CD14-positive monocyte (primary cell): ENCODE data around the gene HDAC10. TPM values are rescaled to one million over a fixed set of nuclear protein-coding genes. Genes with fewer than 3 reads are reported as not detected.

Experiments used
- DNase-seq, 3 donors: peaks; one replicate each; pipeline ENCODE4 v3.0.0-alpha.2; 2011 to 2022
- H2AFZ ChIP-seq: 2 replicates; pipeline ENCODE4 v1.6.0; 2012; ENCODE audit warnings: mild to moderate bottlenecking, low read depth, low read length, inconsistent platforms; ENCODE audit not compliant: insufficient read depth, poor library complexity, severe bottlenecking
- H3K27ac ChIP-seq, 2 donors: 1 replicate in 1 of 2; 2 replicates in 1 of 2; pipeline ENCODE4 v1.5.1; 2012 to 2013; ENCODE audit warnings: low read length in 2 of 2, control low read depth in 1 of 2, inconsistent platforms in 1 of 2, low read depth in 1 of 2, mild to moderate bottlenecking in 1 of 2
- H3K27me3 ChIP-seq, 2 donors: one replicate each; pipeline versions ENCODE4 v1.6.0 to v1.6.1; 2011 to 2013; ENCODE audit warnings: low read length in 2 of 2; ENCODE audit not compliant: control insufficient read depth in 2 of 2, insufficient read depth in 2 of 2
- H3K36me3 ChIP-seq, 2 donors: replicated peaks in 1 of 2; 1 replicate in 1 of 2; 2 replicates in 1 of 2; pipeline versions ENCODE4 v1.5.1 to v1.6.1; 2012 to 2013; ENCODE audit warnings: low read length in 2 of 2, control low read depth in 1 of 2, inconsistent platforms in 1 of 2, mild to moderate bottlenecking in 1 of 2; ENCODE audit not compliant: insufficient read depth in 2 of 2, control insufficient read depth in 1 of 2
- H3K4me1 ChIP-seq, 2 donors: 1 replicate in 1 of 2; 2 replicates in 1 of 2; pipeline versions ENCODE4 v1.5.1 to v1.6.1; 2012 to 2013; ENCODE audit warnings: low read length in 2 of 2, control low read depth in 1 of 2, inconsistent platforms in 1 of 2, mild to moderate bottlenecking in 1 of 2, moderate library complexity in 1 of 2; ENCODE audit not compliant: insufficient read depth in 2 of 2, control insufficient read depth in 1 of 2
- H3K4me2 ChIP-seq: replicated peaks from 2 replicates; pipeline ENCODE3; 2012; ENCODE audit warnings: low read length, moderate library complexity, mild to moderate bottlenecking; ENCODE audit not compliant: poor library complexity, severe bottlenecking; ENCODE audit errors: extremely low read depth
- H3K4me3 ChIP-seq, 3 experiments: fragments of 200-600 bp in 1 of 3; sonication (generic) in 1 of 3; replicated peaks in 1 of 3; 1 replicate in 2 of 3; 2 replicates in 1 of 3; pipeline ENCODE4 v1.5.1; 2011 to 2013; ENCODE audit warnings: low read length in 3 of 3, mild to moderate bottlenecking in 3 of 3, control low read depth in 2 of 3, low read depth in 2 of 3, inconsistent platforms in 1 of 3, moderate library complexity in 1 of 3
- H3K79me2 ChIP-seq: 2 replicates; pipeline ENCODE4 v1.6.0; 2012; ENCODE audit warnings: mild to moderate bottlenecking, control low read depth, inconsistent platforms, low read length, moderate library complexity; ENCODE audit not compliant: insufficient read depth
- H3K9ac ChIP-seq: 2 replicates; pipeline ENCODE4 v1.6.0; 2017; ENCODE audit warnings: low read length, mild to moderate bottlenecking; ENCODE audit not compliant: insufficient read depth, poor library complexity, severe bottlenecking
- H3K9me3 ChIP-seq, 2 donors: replicated peaks in 1 of 2; 1 replicate in 1 of 2; 2 replicates in 1 of 2; pipeline versions ENCODE4 v1.5.1 to v1.6.1; 2012 to 2013; ENCODE audit warnings: low read length in 2 of 2, control low read depth in 1 of 2; ENCODE audit not compliant: control insufficient read depth in 1 of 2, insufficient read depth in 1 of 2
- H4K20me1 ChIP-seq: 2 replicates; pipeline ENCODE4 v1.6.0; 2012; ENCODE audit warnings: mild to moderate bottlenecking, low read length, control low read depth, moderate library complexity; ENCODE audit not compliant: insufficient read depth
- H3K27ac Mint-ChIP-seq, 7 donors: one replicate each; pipeline ENCODE4 v1.8.0; 2020; ENCODE audit warnings: mild to moderate bottlenecking in 7 of 7, mixed read lengths in 7 of 7, moderate library complexity in 6 of 7, inconsistent platforms in 2 of 7
- H3K27me3 Mint-ChIP-seq, 3 donors: one replicate each; pipeline ENCODE4 v1.8.0; 2021 to 2022; ENCODE audit warnings: low read depth in 3 of 3, mild to moderate bottlenecking in 3 of 3, mixed read lengths in 3 of 3, moderate library complexity in 3 of 3, inconsistent platforms in 1 of 3
- H3K36me3 Mint-ChIP-seq, 2 donors: one replicate each; pipeline ENCODE4 v1.8.0; 2020; ENCODE audit warnings: mixed read lengths in 2 of 2, inconsistent platforms in 1 of 2, mild to moderate bottlenecking in 1 of 2
- H3K4me1 Mint-ChIP-seq: one replicate; pipeline ENCODE4 v1.8.0; 2020; ENCODE audit warnings: mild to moderate bottlenecking, mixed read lengths
- H3K4me3 Mint-ChIP-seq, 2 donors: one replicate each; pipeline ENCODE4 v1.8.0; 2020; ENCODE audit warnings: mild to moderate bottlenecking in 2 of 2, mixed read lengths in 2 of 2, moderate library complexity in 1 of 2
- H3K9me3 Mint-ChIP-seq, 7 donors: one replicate each; pipeline ENCODE4 v1.8.0; 2020 to 2022; ENCODE audit warnings: mixed read lengths in 7 of 7, mild to moderate bottlenecking in 6 of 7, moderate library complexity in 6 of 7, inconsistent platforms in 2 of 7
- WGBS: methylation state at CpG from one replicate; pipeline ENCODE4 v1.1.5; 2013; ENCODE audit warnings: missing lambda C conversion rate; ENCODE audit not compliant: insufficient coverage; 5-methylcytosine and 5-hydroxymethylcytosine counted together
- intact Hi-C, 2 donors: fragments of 100-400 bp; cut with micrococcal nuclease; formaldehyde crosslinking; loops; one replicate each; pipeline versions ENCODE4 v1.15.0 to v1.15.1; 2023
- polyA plus RNA-seq, 3 donors: library from polyadenylated mRNA; depleted of rRNA in 1 of 3; unstranded in 2 of 3; stranded (reverse) in 1 of 3; fragments of 300-500 nt in 2 of 3; fragments of >200 nt in 1 of 3; fragmentation: Illumina TruSeq in 2 of 3; gene quantifications; 1 replicate in 2 of 3; 2 replicates in 1 of 3; pipeline ENCODE4 v1.2.3, GENCODE V29; 2012 to 2021
- TF ChIP-seq, protein P1 (sequence below): fragments of 200-600 bp; IDR thresholded peaks from one replicate; pipeline ENCODE4 v1.8.0; 2022; ENCODE audit warnings: antibody characterized with exemption, mild to moderate bottlenecking

HDAC10 gene
- polyA plus RNA-seq, 3 donors, result 9.2 to 148 (median 13.7) TPM

DNA sequence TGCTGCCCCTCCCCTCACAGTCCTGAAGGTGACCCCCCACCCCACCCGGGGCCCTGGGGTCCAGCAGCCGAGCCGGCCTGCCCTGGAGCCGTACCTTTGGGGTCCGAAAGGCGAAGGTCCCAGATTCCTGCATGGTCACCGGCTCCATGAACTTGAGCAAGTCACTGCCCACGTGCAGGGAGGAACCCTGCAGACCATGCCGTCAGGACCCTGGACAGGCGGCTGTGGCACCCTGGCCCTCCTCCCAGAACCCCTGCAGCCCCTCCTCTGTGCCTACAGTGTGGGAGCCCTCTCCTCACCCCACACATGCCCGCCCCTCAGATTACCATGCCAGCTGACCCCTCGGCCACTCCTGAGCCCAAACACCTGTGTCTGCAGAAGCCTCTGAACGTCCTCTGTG, 33.4 kb upstream of the HDAC10 start:
- H3K27ac Mint-ChIP-seq, result peak overlapping the region in 1 of 7 donors; percentile 38
- H3K27ac ChIP-seq, result no peak overlapping the region
- H3K9me3 Mint-ChIP-seq, result no peaks in the 10 kb centered on the region
- H3K36me3 ChIP-seq, result peaks cover 92 to 97% of the 10 kb centered on the region in 2 donors
- no peak overlapping the region for H2AFZ ChIP-seq
- no peaks in the 10 kb centered on the region for H3K9me3 ChIP-seq
- no peak overlapping the region for H3K4me2 ChIP-seq
- TF ChIP-seq, protein P1, sequence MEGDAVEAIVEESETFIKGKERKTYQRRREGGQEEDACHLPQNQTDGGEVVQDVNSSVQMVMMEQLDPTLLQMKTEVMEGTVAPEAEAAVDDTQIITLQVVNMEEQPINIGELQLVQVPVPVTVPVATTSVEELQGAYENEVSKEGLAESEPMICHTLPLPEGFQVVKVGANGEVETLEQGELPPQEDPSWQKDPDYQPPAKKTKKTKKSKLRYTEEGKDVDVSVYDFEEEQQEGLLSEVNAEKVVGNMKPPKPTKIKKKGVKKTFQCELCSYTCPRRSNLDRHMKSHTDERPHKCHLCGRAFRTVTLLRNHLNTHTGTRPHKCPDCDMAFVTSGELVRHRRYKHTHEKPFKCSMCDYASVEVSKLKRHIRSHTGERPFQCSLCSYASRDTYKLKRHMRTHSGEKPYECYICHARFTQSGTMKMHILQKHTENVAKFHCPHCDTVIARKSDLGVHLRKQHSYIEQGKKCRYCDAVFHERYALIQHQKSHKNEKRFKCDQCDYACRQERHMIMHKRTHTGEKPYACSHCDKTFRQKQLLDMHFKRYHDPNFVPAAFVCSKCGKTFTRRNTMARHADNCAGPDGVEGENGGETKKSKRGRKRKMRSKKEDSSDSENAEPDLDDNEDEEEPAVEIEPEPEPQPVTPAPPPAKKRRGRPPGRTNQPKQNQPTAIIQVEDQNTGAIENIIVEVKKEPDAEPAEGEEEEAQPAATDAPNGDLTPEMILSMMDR, result no peak
- no peaks in the 10 kb centered on the region for H3K4me1 Mint-ChIP-seq
- no peaks in the 10 kb centered on the region for H3K27me3 ChIP-seq
- H3K27me3 Mint-ChIP-seq, result peaks cover 0 to 2% (median 0%) of the 10 kb centered on the region in 3 donors
- intact Hi-C loops, result no loop called here
- peaks cover 38% of the 10 kb centered on the region for H3K79me2 ChIP-seq
- no peak overlapping the region for H3K4me3 ChIP-seq
- H3K9ac ChIP-seq, result no peak overlapping the region
- DNase-seq, result no peak
- H3K4me1 ChIP-seq, result no peaks in the 10 kb centered on the region
- WGBS, result 95% methylated on average over 11 of the region's 13 CpGs
- peaks cover 98% of the 10 kb centered on the region for H4K20me1 ChIP-seq
- H3K36me3 Mint-ChIP-seq, result peaks cover 50 to 82% of the 10 kb centered on the region in 2 donors
- H3K4me3 Mint-ChIP-seq, result no peak overlapping the region

DNA sequence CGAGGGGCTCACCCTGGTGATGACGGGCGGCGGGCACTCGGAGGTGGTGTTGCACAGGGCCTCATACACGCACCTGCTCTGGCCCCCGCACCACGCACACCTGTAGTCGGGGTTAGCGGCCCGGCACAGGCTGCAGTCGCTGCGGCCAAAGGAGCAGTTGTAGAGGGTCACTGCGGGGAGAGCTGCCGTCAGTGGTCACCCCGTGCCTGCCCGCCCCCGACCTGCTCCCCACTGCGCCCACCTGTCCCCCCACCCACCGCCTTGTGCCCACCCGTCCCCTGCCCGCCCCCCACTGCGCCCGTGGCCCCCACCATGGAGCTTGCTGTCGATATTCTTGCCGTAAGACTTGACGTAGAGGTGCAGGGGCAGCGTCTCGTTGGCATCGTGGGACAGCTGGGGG, 32.8 kb upstream of the HDAC10 start:
- Histone ChIP-seq H3K79me2 (peaks cover 31% of the 10 kb centered on the region), H3K4me2 (no peak overlapping the region), H3K27me3 (no peaks in the 10 kb centered on the region), H4K20me1 (peaks cover 98% of the 10 kb centered on the region), H3K4me1 (no peaks in the 10 kb centered on the region), H3K27ac (no peak overlapping the region), H3K9me3 (no peaks in the 10 kb centered on the region), H3K4me3 (no peak overlapping the region), H3K36me3 (peaks cover 92 to 97% of the 10 kb centered on the region in 2 donors), H3K9ac (no peak overlapping the region), H2AFZ (no peak overlapping the region)
- Mint-ChIP-seq H3K4me1 (no peaks in the 10 kb centered on the region), H3K27me3 (peaks cover 0 to 2% (median 0%) of the 10 kb centered on the region in 3 donors), H3K36me3 (peaks cover 51 to 82% of the 10 kb centered on the region in 2 donors), H3K9me3 (peaks cover 0 to 2% (median 0%) of the 10 kb centered on the region in 7 donors), H3K27ac (no peak overlapping the region), H3K4me3 (no peak overlapping the region)
- WGBS, result 95% methylated on average over 19 of the region's 30 CpGs
- intact Hi-C loops, result no loop called here
- TF ChIP-seq, protein P1, result no peak
- DNase-seq, result no peak
